GM12874 (cell line): Measurements from ENCODE around the gene CDC7.

Experiments
- CTCF ChIP-seq: IDR thresholded peaks from 2 replicates; pipeline ENCODE4 v1.5.1; 2011; ENCODE audit warnings: low read depth, mild to moderate bottlenecking, control low read depth, low read length, moderate library complexity; ENCODE audit not compliant: insufficient read depth

The CDC7 gene

DNA sequence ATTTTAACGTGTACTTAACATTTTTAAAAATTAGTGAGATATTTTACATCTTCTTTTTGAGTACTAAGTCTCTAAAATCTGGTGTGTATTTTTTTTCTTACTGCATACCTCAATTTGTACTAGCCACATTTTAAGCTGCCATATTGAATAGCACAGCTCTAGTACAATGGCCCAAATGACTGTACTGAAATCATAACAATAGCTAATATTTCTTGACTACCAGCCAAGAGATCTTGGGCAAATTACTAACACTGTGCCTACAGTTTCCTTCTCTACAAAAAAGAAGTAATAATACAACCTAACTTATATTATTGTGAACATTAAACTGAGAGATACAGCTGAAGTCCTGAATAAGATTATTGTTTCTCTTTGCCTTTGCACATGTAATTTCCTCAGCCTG, 57.2 kb downstream of the CDC7 start:
- TF ChIP-seq CTCF, result no peak

- no peak for TF ChIP-seq CTCF
Observed at GRCh38 chr1:91559046-91559750, 58.5 kb downstream of the CDC7 start.

DNA sequence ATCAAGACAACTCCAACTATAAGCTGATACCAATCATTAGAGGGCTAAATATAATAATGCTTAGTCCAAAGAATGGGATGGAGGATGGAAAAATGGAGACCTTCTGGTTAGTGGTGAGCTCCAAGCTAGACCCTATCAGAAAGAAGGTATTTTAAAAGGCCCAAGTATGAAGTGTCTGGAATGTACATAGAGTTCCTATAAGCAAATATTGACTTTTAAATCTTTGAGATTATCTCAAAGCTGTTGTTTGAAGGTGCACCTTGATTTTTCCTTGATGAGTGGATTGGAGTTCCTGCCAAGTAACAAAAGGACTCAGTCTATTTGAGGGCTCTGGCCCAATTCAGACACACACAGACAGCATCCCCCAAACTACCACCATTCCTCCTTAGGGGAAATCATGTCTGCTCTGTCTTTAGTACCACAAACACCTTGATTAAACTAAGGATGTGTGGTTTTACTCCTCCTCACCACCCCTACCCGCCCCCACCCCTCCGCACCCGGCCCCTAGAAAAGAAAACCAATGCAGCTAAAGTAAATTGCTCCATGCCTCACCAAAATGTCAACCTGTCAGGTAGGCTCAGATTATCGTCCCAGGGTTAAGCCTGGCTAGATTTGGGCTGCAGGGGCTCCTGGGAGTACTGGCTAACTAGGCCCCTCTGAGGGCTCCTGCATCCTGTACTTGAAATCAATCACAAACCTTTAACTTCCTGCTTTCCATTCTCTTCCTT, 59.4 kb downstream of the CDC7 start:
- no peak for TF ChIP-seq CTCF

- TF ChIP-seq CTCF, result no peak
Observed at GRCh38 chr1:91564888-91565701, 64.4 kb downstream of the CDC7 start.

- TF ChIP-seq CTCF, result no peak
Observed at GRCh38 chr1:91567583-91567982, 66.9 kb downstream of the CDC7 start.

DNA sequence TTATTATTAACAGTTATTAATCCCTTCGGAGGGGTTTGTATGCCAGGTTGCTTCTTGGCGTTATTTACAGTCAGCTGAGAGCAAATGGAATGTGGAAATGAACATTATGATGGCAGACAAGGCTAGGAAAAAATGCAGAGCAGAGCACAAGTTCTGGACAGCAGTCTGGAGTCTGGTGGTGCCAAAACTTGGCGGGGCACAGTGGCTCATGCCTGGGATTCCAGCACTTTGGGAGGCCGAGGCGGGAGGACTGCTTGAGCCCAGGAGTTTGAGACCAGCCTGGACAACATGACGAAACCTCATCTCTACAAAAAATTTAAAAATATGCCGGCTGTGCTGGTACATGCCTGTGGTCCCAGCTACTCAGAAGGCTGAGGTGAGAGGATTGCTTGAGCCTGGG, 67.6 kb downstream of the CDC7 start:
- TF ChIP-seq CTCF, result no peak
